ENCODE results near the gene STPG3.

STPG3 gene

DNA sequence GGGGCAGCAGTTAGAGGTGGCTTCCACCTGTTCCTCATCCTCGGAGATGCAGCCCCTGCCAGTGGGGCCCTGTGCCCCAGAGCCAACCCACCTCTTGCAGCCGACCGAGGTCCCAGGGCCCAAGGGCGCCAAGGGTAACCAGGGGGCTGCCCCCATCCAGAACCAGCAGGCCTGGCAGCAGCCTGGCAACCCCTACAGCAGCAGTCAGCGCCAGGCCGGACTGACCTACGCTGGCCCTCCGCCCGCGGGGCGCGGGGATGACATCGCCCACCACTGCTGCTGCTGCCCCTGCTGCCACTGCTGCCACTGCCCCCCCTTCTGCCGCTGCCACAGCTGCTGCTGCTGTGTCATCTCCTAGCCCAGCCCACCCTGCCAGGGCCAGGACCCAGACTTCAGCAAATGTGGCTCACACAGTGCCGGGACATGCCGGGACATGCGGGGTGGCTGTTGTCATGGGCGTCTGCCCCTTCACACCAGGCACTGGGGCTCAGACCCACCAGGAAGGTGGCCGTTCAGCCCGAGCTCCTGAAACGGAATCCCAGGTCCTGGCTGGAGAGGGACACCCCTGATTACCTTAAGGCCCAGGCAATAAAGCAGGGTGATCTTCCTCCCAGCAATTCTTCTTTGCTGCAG is 25.3 kb upstream of the STPG3 start:
- POLR2A ChIA-PET (ENCODE audit: low non-redundant PET), result interaction anchor here (1.0 to 2.3 kb wide), 5 partner anchors 9 to 96 kb away, joined by 3 to 16 read pairs (median 4); partner anchors contain the start of genes ANAPC2 and SSNA1
- TF ChIP-seq, protein P1, sequence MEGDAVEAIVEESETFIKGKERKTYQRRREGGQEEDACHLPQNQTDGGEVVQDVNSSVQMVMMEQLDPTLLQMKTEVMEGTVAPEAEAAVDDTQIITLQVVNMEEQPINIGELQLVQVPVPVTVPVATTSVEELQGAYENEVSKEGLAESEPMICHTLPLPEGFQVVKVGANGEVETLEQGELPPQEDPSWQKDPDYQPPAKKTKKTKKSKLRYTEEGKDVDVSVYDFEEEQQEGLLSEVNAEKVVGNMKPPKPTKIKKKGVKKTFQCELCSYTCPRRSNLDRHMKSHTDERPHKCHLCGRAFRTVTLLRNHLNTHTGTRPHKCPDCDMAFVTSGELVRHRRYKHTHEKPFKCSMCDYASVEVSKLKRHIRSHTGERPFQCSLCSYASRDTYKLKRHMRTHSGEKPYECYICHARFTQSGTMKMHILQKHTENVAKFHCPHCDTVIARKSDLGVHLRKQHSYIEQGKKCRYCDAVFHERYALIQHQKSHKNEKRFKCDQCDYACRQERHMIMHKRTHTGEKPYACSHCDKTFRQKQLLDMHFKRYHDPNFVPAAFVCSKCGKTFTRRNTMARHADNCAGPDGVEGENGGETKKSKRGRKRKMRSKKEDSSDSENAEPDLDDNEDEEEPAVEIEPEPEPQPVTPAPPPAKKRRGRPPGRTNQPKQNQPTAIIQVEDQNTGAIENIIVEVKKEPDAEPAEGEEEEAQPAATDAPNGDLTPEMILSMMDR (conservative IDR thresholded peaks at IDR 0.05; ENCODE audit: low read depth), result no peak
- DNase-seq (ENCODE audit: low spot score), result no peak
- CTCF ChIA-PET, result interaction anchor here (0.6 to 3.3 kb wide), 12 partner anchors 9 to 458 kb away, joined by 3 to 37 read pairs (median 8); partner anchors contain the start of genes ANAPC2, SSNA1 and TPRN
- H3K27ac ChIP-seq, result peak overlapping the region; percentile 95

DNA sequence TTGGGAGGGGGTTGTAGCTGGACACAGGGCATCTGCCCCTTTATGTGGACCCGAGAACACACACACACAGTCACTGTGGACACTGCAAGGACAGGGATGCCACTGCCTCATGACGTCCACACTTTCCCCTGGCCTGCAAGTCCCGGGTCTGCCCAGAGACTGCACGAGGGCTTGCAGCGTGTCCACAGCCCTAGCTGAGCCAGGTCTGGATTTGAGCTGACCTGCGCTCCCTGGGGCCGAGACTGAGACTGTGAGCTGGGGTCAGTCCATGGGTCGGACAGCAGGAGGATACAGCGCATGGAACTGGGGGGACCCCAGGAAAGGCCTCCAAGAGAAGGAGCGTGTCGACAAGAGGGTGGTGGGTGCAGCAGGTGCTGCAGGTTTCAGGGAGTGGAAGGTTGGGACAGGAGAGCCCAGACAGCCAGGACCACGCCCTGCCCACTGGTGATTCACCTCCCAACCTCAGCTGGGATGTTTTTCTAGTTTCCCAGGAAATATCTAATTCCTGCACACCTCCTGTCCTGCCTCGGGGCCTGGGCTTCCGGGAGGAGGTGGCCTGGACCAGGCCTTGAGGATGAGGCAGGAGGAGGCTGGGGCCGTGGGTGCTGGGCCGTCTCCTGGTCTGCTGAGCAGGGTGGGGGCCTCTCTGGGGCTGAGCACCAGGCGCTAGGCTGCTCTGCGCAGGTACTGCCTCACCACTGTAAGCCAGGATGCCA is 24.6 kb upstream of the STPG3 start:
- DNase-seq (ENCODE audit: low spot score), result peak; percentile 91
- TF ChIP-seq, protein P1 (conservative IDR thresholded peaks at IDR 0.05; ENCODE audit: low read depth), result no peak
- CTCF ChIA-PET, result interaction anchor here (0.6 to 3.3 kb wide), 21 partner anchors 9 to 473 kb away, joined by 3 to 37 read pairs (median 5); partner anchors contain the start of genes ANAPC2, SSNA1 and TPRN
- POLR2A ChIA-PET (ENCODE audit: low non-redundant PET), result interaction anchor here (0.6 to 2.3 kb wide), 8 partner anchors 10 to 140 kb away, joined by 3 to 16 read pairs (median 4); partner anchors contain the start of genes ANAPC2, MAN1B1 and SSNA1
- peak overlapping the region; percentile 95 for H3K27ac ChIP-seq

DNA sequence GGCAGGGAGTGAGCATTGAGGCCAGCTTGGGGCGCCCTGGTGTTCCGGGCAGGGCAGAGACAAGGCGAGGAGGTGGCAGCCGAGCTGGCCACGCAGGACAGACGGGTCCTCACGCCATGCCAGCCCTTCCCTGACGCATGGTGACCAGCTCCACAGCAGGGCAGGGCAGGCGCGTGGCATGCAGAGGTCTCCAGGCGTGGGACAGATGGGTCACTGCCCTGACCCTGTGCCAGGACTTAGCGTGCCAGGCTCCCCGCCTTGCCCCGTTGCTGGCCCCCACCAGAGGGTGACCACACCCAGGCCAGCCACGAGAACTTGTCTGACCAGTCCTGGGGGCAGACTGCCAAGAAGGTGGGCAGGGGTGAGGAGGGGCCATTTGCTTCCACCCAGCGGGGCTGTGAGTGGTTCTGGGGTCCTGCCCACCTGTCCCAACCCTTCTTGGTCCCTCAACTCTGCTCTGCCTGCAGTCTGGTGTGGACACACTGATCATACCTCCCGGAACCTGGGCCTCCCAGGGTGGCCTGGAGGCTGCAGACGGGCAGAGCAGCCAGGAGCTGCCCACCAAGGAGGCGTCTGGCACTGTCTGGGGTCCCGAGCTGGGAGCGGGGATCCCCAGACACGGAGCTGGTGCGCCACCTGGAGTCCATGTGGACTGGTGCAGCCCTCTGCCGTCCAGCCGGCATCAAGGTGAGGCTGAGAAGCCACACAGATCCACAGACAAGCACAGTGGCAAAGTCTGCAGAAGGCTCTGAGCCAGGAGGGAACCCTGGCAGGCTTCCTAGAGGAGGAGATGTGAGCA is 23.8 kb upstream of the STPG3 start, which contains the start of gene RNF224:
RNF224 (plus strand) TSS at position 449 of the 799 bp plus-strand sequence. CDS start 834 bp downstream, outside the sequence.
- TF ChIP-seq, protein P1 (conservative IDR thresholded peaks at IDR 0.05; ENCODE audit: low read depth), result peak; percentile 99
- H3K27ac ChIP-seq, result peak within 1 kb of the TSS; percentile 95
- ChIA-PET CTCF (interaction anchor here (0.5 to 3.3 kb wide), 30 partner anchors 8 to 472 kb away, joined by 3 to 37 read pairs (median 5); partner anchors contain the start of genes ANAPC2, DPP7, SSNA1 and TPRN), POLR2A (ENCODE audit: low non-redundant PET) (interaction anchor here (0.6 to 2.3 kb wide), 10 partner anchors 10 to 140 kb away, joined by 3 to 16 read pairs (median 4); partner anchors contain the start of genes ANAPC2, MAN1B1, SSNA1 and TPRN)
- peak; percentile 88 for DNase-seq (ENCODE audit: low spot score)

DNA sequence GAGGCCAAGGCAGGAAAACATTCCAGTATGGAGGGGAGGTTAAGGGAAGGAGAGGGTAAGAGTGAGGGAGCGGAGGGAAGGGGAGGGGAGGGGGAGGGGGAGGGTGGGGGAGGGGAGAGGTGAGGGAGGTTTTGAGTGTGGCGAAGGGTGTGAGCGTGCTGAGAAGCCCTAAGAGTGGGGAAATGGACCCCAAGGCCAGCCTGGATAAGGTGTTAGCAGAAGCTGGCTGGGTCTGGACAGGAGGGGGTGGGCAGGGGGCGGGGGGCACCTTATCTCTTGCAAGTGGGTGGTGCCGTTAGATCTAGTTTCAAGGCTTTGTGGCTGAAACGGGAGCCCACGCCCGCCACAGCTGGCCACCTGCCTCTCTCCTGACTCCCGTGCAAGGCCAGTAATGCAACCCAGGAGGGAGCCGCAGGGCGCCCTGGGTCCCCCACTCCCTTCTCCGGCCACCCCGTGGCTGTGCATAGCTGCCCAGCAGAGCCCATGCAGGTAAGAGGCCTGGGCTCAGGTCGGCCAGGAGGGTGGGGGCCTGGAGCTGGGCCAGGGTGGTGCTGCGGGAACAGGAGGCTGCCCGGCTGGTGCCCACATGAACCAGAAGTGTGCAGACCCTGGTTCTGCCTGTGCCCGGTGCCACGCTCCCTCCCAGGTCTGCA is 23.1 kb upstream of the STPG3 start:
- TF ChIP-seq, protein P1 (conservative IDR thresholded peaks at IDR 0.05; ENCODE audit: low read depth), result peak; percentile 24; the same call in 1 of the 2 replicates
- DNase-seq (ENCODE audit: low spot score), result no peak
- POLR2A ChIA-PET (ENCODE audit: low non-redundant PET), result interaction anchor here (0.7 to 2.3 kb wide), 4 partner anchors 27 to 98 kb away, joined by 3 to 16 read pairs (median 4); partner anchors contain the start of genes ANAPC2, SSNA1 and TPRN

DNA sequence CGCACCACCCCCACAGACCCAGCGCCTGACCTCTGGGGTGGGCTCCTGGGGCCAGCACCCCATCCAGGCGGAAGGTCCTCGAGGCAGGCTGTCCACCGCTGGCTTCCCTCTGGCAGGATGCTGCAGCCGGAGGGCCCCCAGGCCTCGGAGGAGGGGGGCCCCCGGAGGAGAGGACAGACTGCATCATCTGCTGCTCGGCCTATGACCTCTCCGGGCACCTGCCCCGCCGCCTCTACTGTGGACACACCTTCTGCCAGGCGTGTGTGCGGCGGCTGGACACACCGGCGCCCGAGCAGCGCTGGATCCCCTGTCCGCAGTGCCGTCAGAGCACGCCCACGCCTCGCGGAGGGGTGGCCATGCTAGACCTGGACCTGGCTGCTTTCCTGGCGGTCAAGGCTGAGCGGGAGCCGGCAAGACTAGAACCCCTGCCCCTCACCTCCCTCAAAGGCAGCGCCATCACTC is 22.5 kb upstream of the STPG3 start:
- ChIA-PET POLR2A (ENCODE audit: low non-redundant PET) (no interaction called here), CTCF (interaction anchor here (0.6 to 3.3 kb wide), 7 partner anchors 8 to 113 kb away, joined by 3 to 37 read pairs (median 9); partner anchors contain the start of genes ANAPC2, DPP7 and SSNA1)
- DNase-seq (ENCODE audit: low spot score), result no peak
- peak overlapping the region; percentile 95 for H3K27ac ChIP-seq
- TF ChIP-seq, protein P1 (conservative IDR thresholded peaks at IDR 0.05; ENCODE audit: low read depth), result no peak

More for the DNA sequence above, 23.1 kb upstream of the STPG3 start:
- peak overlapping the region; percentile 95 for H3K27ac ChIP-seq
- CTCF ChIA-PET, result interaction anchor here (0.6 to 3.3 kb wide), 14 partner anchors 9 to 113 kb away, joined by 3 to 37 read pairs (median 10); partner anchors contain the start of genes ANAPC2, DPP7, SSNA1 and TPRN
